ENCODE measurements around the gene TRIM40.

DNA sequence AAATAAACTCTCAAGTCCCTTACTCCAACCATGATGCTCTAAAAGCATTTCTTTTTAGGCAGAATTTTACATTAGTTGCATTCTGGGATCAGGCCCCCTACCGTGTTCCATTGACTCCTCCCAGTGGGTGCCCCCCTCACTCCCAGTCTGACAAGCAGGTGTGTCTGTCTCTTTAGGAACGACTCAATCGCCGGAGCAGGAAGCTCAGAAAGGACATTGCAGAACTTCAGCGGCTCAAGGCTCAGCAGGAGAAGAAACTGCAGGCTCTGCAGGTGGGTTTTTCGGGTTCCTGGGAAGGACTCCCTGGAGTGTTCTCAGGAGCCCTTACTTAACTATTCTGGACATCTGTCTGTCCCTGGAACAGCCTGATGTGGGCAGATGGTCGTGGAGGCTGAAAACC lies 9.9 kb downstream of the TRIM40 start:
- TF ChIP-seq ZNF274 (IDR thresholded peaks at IDR 0.05; ENCODE audit: low read depth, low read length) (no peak), CBX3 (IDR thresholded peaks at IDR 0.05; ENCODE audit: low read depth) (no peak), REST (IDR thresholded peaks at IDR 0.05; ENCODE audit: low read depth) (no peak), ATF3 (IDR thresholded peaks at IDR 0.05) (no peak)

Measured in HCT116 (cell line).